Ishikawa (cell line): Measurements from ENCODE around the gene AK5.

ENCODE experiments used
- EP300 ChIP-seq: IDR thresholded peaks from 2 replicates; pipeline ENCODE4 v1.6.1; 2012; ENCODE audit warnings: borderline replicate concordance
- FOXM1 ChIP-seq: IDR thresholded peaks from 2 replicates; pipeline ENCODE4 v1.6.1; 2012; ENCODE audit warnings: low read depth, borderline replicate concordance
- NFIC ChIP-seq: IDR thresholded peaks from 2 replicates; pipeline ENCODE4 v1.6.1; 2012
- TF ChIP-seq, protein P1 (sequence below): IDR thresholded peaks from 2 replicates; pipeline ENCODE4 v1.6.1; 2012

DNA sequence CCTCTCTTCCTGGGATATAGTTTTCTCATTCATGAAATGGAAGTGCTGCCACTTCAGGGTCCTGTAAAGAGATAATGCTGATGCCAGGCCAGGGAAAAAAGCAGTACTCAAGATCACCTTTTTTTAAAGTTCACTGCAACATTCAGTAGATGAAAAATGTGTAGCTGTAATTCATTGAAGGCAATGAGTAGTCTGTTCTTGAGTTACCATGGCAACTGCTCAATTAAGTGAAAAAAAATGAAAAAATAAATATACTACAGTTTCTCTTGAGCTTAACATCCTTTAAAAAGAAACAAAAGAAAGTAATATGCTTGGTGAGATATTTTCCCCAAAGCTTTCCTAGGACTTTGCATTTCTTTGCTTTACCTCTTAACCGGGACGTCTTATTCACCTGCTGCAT is 183.3 kb downstream of the AK5 start:
- no peak for TF ChIP-seq EP300
- TF ChIP-seq, protein P1, sequence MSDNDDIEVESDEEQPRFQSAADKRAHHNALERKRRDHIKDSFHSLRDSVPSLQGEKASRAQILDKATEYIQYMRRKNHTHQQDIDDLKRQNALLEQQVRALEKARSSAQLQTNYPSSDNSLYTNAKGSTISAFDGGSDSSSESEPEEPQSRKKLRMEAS = no peak
- TF ChIP-seq NFIC = no peak
- no peak for TF ChIP-seq FOXM1
